HG03520 (cell line): ENCODE measurements around the gene ARID5B.
"Not testable (repeated sequence)": the region's sequence is repeated elsewhere in the genome, so short reads cannot be mapped to it uniquely, and the experiment has no call there.

Experiments
- ATAC-seq: cut with Tn5 transposase; IDR thresholded peaks from one replicate; pipeline ENCODE4 v1.9.1; 2021; ENCODE audit warnings: mild to moderate bottlenecking, moderate library complexity; ENCODE audit not compliant: unreplicated experiment

The ARID5B gene

GRCh38 chr10:62027841-62028501 is 126.5 kb downstream of the ARID5B start:
- no peak for ATAC-seq

- ATAC-seq, result not testable (repeated sequence)
Measured at GRCh38 chr10:62028502-62028842, 127.0 kb downstream of the ARID5B start.

GRCh38 chr10:62029401-62029800 is 127.9 kb downstream of the ARID5B start:
- no peak for ATAC-seq

GRCh38 chr10:62031507-62031906 is 130.0 kb downstream of the ARID5B start:
- no peak for ATAC-seq

- no peak for ATAC-seq
Measured at GRCh38 chr10:62033125-62033524, 131.6 kb downstream of the ARID5B start.

- no peak for ATAC-seq
Measured at GRCh38 chr10:62034096-62034640, 132.7 kb downstream of the ARID5B start.

- ATAC-seq, result no peak
Measured at GRCh38 chr10:62036186-62037081, 134.9 kb downstream of the ARID5B start.

DNA sequence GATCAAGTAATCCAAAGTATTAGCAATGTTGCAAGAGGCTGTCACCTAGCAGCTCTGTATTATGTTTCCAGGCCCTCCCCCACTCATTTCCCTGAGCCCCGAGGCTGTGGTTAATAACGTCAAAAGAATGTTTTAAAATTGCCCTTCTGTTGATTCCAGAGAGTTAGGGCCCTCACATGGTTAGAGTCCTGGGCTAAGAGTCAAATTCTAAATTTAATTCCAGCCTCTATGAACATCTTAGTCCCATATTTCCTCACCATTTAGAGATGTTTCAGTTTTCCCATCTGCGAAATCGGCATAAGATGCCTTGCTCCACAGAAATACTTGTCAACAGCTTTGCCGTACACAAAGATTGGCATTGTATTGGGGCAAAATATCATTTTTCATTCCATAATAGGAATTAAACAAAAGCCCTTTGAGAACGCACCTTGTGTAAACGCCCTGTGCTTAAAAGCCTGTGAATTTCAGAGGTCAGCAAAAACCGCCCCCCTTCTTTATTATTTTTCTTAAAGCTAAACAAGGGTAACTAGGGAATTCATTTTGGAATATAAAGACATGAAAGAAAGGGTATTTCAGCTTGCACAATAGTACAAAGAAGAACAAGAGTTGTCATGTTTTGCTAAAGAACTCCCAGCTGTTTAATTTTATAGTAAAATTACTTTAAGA is 135.8 kb downstream of the ARID5B start:
- ATAC-seq, result no peak

GRCh38 chr10:62037890-62038608 is 136.6 kb downstream of the ARID5B start:
- no peak for ATAC-seq

GRCh38 chr10:62038609-62039190 is 137.2 kb downstream of the ARID5B start:
- peak; percentile 48 for ATAC-seq

- ATAC-seq, result no peak
Measured at GRCh38 chr10:62039954-62040353, 138.5 kb downstream of the ARID5B start.

DNA sequence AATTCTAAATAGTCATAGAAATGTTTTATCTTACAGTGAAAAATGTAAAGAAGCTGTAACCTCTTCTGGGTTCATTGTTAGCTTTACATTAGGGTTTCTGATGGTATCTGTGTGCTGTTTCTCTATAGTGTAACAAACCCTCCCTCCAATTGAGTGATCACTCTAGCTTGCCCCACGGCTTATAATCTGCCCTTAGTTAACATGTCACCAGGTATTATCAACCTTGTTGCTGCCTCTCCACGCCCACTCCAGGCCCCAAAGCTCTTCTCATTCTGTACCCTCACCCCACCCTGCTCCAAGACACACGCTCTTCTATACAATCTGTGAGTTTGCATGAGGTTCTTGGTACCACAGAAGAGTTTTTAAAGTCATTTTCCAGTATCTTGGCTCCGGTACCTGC is 139.4 kb downstream of the ARID5B start:
- no peak for ATAC-seq

- no peak for ATAC-seq
Measured at GRCh38 chr10:62043421-62044021, 142.0 kb downstream of the ARID5B start.

DNA sequence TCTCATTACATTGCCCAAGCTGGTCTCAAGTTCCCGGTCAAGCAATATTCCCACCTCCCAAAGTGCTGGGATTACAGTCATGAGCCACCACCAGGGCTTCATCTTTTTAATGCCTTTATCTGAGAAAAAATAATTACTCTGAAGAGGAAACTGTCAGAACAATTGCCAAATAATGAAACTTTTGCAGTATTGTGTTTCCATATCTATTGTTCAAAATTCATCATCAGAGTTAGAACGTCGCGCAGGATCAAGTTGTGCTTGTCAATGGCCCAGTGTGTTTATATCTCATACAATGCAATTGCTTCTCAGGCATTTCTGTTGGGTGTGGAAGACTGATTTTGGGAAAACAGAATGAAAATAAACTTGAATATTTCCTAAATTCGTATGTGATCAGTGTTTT is 143.1 kb downstream of the ARID5B start:
- ATAC-seq, result no peak

DNA sequence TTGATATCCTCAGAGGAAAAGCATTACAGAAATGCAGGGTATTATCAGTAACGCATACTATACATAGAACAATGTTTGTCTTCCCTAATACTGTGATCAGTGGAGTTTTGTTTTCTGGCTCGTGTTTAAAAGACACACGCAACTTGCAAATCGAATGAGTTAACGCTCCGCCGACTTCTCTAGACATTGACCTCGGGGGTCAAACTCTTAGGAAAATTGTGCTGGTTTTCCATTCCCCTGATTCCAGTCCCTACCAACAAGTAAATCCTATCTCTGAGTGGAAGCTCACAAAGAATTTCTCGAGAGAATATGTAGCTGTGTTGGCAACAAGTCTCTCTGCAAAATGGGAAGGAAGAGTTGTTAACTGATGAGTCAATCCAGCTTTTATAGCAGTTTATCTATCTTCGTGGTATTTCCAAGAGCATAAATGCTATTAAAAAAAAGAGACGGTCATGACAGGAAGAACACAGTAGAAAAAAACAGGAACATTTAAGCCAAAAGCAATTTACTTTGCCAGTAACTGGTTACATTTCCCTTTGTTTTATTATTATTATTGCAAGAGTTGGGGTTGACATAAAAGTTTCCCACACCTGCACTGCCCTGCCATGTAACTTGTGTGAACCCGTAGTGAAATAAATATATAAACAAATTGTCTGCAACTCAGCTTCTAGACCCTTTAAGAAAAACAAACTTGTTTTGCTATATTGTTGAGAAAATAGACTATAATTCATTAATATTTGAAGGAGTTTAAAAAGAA is 144.4 kb downstream of the ARID5B start:
- ATAC-seq, result no peak

- ATAC-seq, result peak; percentile 29
Measured at GRCh38 chr10:62046522-62047227, 145.2 kb downstream of the ARID5B start.

- no peak for ATAC-seq
Measured at GRCh38 chr10:62047228-62047892, 145.9 kb downstream of the ARID5B start.

DNA sequence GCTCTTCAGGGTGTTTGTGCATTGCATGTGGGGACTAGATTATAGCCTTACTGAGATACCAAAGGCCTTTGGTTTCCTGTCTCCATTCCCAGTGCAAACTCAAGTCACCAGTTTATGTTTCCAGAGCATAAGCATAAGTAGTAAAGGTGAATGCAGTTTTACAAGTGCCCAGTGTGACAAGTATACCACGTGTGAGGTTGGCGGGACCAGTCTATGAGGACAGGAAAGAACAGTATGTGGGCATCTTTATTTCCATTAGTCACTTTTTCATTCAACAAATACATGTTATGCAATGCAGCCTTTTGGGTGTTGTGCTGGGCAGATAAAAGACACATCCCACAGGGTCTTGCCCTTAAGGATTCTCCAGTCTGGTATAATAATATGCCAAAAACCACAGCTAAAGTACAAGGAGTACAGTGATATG is 146.5 kb downstream of the ARID5B start:
- ATAC-seq, result no peak
